ENCODE data around the gene PTDSS2. TPM values are rescaled to one million over a fixed set of nuclear protein-coding genes. Genes with fewer than 3 reads are reported as not detected.

The PTDSS2 gene
- total RNA-seq, 1 donor from 2014 or later, result 26.3 TPM

DNA sequence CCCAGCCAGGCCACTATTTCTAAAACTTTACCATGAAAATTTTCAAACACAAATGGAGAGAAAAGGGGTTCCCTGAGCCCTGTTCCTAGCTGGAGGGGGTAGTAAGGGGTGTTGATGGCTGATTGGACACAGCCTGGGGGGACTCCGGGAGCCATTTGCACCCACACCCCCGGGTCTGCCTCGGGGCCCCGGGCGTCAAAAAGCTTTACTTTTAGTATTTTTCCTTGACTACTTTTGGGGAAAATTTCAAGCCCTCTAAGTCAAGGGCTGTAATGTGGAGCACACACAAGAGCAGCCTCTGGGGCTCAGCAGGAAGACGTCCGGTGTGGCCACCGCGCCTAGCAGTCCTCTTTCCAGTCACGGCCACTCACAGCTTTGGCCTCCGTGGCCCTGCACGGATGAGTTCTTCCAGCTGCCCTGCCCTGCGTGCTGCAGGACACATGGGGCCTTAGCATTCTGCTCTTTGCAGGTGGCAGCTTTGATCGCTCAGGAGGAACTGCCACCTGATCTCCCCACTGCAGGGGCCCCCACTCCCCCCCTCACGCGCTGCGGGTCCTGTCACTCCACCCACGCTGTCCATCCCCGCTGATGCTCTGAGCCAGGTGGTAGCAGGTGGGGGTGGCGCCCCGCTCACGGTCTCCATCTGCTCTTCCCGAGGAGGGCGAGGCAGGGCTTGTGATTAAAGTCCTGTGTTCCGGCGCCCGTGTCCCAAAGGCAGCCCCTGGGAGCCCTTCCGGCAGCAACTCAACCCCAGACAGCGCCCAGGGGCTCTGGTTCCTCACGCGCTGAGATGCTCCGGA lies 42.5 kb downstream of the PTDSS2 start:
- no peak for FAIRE-seq
- TF ChIP-seq, protein P1, sequence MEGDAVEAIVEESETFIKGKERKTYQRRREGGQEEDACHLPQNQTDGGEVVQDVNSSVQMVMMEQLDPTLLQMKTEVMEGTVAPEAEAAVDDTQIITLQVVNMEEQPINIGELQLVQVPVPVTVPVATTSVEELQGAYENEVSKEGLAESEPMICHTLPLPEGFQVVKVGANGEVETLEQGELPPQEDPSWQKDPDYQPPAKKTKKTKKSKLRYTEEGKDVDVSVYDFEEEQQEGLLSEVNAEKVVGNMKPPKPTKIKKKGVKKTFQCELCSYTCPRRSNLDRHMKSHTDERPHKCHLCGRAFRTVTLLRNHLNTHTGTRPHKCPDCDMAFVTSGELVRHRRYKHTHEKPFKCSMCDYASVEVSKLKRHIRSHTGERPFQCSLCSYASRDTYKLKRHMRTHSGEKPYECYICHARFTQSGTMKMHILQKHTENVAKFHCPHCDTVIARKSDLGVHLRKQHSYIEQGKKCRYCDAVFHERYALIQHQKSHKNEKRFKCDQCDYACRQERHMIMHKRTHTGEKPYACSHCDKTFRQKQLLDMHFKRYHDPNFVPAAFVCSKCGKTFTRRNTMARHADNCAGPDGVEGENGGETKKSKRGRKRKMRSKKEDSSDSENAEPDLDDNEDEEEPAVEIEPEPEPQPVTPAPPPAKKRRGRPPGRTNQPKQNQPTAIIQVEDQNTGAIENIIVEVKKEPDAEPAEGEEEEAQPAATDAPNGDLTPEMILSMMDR (IDR thresholded peaks at IDR 0.05; ENCODE audit: insufficient read depth, low read length, severe bottlenecking), result no peak
- Histone ChIP-seq H3K4me3 (ENCODE audit: low read depth, low read length) (no peak overlapping the region), H3K36me3 (ENCODE audit: control insufficient read depth, insufficient read depth, low read length) (peaks cover 19% of the 10 kb centered on the region), H3K27me3 (ENCODE audit: control insufficient read depth, insufficient read depth, low read length) (no peaks in the 10 kb centered on the region)
- DNase-seq (ENCODE audit: low read depth), result no peak

DNA sequence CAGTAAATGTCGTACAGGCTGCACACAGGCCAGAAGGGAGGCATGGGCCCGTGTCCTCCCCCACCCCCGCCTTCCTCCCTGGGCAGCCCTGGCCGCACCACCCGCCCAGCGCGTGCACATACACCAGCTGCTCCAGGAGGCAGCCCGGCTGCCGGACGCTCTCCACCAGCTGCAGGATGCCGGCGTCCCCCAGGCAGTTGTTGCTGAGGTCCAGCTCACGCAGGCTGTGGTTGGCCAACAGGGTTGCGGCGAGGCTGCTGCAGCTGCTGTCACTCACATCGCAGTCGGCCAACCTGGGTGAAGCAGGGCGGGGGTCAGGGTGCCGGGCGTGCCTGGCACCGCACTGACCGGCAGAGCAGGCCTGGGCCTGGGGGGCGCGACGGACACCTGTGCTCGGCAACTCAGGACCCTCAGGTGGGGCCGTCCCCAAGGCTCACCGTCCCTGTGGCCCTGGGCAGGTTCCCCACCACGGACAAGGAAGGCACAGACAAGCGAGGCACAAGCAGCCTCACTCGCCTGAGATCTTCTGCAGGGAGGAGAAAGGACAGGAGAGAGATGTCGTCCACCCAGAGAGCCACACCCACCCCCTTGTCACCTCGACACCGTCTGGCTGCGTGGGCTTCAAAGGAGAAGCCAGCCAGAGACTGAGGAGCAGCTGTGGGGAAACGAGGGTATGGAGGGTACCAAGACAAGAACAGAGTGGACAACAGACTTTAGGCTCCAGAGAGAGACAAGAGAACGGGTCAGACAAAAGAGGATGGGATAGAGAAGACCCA lies 44.9 kb downstream of the PTDSS2 start:
- Histone ChIP-seq H3K27me3 (ENCODE audit: control insufficient read depth, insufficient read depth, low read length) (no peaks in the 10 kb centered on the region), H3K36me3 (ENCODE audit: control insufficient read depth, insufficient read depth, low read length) (peaks cover 38% of the 10 kb centered on the region), H3K4me3 (ENCODE audit: low read depth, low read length) (no peak overlapping the region)
- FAIRE-seq, result no peak
- TF ChIP-seq, protein P1 (IDR thresholded peaks at IDR 0.05; ENCODE audit: insufficient read depth, low read length, severe bottlenecking), result no peak
- no peak for DNase-seq (ENCODE audit: low read depth)

DNA sequence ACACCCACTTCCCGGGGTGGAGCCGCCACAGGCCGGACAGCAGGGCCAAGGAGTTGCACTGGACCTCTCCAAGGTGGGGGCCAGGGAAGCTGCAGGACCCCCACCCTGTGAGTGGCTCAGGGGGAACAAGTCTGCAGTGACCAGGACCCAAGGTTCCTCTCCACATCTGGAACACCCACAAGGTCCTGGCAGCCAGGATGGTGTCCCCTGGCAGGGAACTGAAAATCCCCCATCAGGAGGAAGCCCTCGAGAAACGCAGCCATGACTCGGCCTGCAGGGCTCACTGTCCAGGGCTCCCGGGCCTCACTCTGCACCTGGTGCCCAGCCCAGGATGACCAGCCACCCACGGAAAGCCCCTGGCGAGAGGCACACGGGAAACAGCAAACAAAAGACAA lies 45.5 kb downstream of the PTDSS2 start:
- DNase-seq (ENCODE audit: low read depth) (no peak), FAIRE-seq (no peak)
- TF ChIP-seq, protein P1 (IDR thresholded peaks at IDR 0.05; ENCODE audit: insufficient read depth, low read length, severe bottlenecking), result no peak
- no peak overlapping the region for H3K4me3 ChIP-seq (ENCODE audit: low read depth, low read length)
- no peaks in the 10 kb centered on the region for H3K27me3 ChIP-seq (ENCODE audit: control insufficient read depth, insufficient read depth, low read length)
- peaks cover 44% of the 10 kb centered on the region for H3K36me3 ChIP-seq (ENCODE audit: control insufficient read depth, insufficient read depth, low read length)

DNA sequence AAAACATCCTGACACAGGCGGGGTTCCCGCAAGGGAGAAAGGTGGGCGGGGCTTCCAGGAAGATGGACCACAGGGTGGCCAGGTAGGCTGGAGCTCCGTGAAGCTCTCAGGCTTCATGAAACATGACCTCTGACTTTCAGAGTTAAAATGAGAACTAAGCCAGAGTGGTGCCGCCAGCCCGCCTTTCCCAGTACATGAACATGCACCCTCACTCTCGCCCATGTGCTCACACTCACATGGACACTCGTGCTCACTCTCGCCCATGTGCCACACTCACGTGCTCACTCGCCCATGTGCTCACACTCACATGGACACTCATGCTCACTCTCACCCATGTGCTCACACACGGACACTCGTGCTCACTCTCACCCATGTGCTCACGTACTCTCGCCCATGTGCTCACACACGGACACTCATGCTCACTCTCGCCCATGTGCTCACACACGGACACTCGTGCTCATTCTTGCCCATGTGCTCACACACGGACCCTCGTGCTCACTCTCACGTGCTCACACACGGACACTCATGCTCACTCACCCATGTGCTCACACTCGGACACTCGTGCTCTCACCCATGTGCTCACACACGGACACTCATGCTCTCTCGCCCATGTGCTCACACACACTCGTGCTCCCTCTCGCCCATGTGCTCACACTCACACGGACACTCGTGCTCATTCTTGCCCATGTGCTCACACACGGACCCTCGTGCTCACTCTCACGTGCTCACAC lies 46.9 kb downstream of the PTDSS2 start:
- no peaks in the 10 kb centered on the region for H3K27me3 ChIP-seq (ENCODE audit: control insufficient read depth, insufficient read depth, low read length)
- DNase-seq (ENCODE audit: low read depth) (no peak), FAIRE-seq (peak; percentile 98)
- H3K36me3 ChIP-seq (ENCODE audit: control insufficient read depth, insufficient read depth, low read length), result peaks cover 51% of the 10 kb centered on the region
- H3K4me3 ChIP-seq (ENCODE audit: low read depth, low read length), result no peak overlapping the region
- TF ChIP-seq, protein P1 (IDR thresholded peaks at IDR 0.05; ENCODE audit: insufficient read depth, low read length, severe bottlenecking), result no peak

DNA sequence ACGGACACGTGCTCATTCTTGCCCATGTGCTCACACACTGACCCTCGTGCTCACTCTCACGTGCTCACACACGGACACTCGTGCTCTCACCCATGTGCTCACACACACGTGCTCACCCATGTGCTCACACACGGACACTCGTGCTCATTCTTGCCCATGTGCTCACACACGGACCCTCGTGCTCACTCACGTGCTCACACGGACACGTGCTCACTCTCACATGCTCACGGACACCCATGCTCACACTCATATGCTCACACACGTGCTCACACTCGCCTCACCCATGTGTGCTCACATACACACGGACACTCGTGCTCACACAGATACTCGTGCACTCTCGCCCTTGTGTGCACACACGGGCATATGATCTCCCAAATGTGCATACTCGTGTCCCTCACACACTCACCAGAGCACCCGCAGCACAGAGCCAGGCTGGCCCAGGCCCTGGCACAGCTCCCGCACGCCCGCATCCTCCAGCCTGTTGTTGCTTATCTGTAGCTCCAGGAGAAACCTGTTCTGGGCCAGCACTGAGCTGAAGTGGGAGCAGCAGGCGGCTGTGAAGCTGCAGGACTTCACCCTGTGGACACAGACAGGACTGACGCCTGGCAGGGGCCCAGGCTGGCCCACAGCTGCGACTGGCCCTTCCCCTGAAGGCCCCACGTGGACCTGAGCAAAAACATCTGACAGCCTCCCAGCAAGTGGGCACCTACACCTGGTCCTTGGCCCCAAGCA lies 47.7 kb downstream of the PTDSS2 start:
- TF ChIP-seq, protein P1 (IDR thresholded peaks at IDR 0.05; ENCODE audit: insufficient read depth, low read length, severe bottlenecking), result no peak
- no peaks in the 10 kb centered on the region for H3K27me3 ChIP-seq (ENCODE audit: control insufficient read depth, insufficient read depth, low read length)
- no peak overlapping the region for H3K4me3 ChIP-seq (ENCODE audit: low read depth, low read length)
- DNase-seq (ENCODE audit: low read depth), result no peak
- peaks cover 55% of the 10 kb centered on the region for H3K36me3 ChIP-seq (ENCODE audit: control insufficient read depth, insufficient read depth, low read length)
- FAIRE-seq, result peak; percentile 93

Data from bronchial epithelial cell (primary cell).